AG04449 (cell line): ENCODE measurements around the gene TMEM222.

Experiments
- CTCF ChIA-PET: fragments of 350-600 bp; formaldehyde crosslinking; extraction: SDS; loops from one replicate; lab custom pipeline; 2021; ENCODE audit warnings: antibody characterized with exemption; lab: Yijun Ruan, JAX
- POLR2A ChIA-PET: fragments of 400-600, 350-600 bp; formaldehyde crosslinking; extraction: SDS; loops from one replicate; lab custom pipeline; 2020; ENCODE audit warnings: antibody characterized with exemption, inconsistent platforms; lab: Yijun Ruan, JAX
- DNase-seq: peaks from one replicate; pipeline ENCODE4 v3.0.0-alpha.2; 2010; ENCODE audit warnings: low read depth, low spot score
- H3K4me3 ChIP-seq: 2 replicates; pipeline ENCODE4 v1.5.1; 2011; ENCODE audit warnings: low read depth, mild to moderate bottlenecking, control low read depth, low read length
- TF ChIP-seq, protein P1 (sequence below): IDR thresholded peaks from one replicate; pipeline ENCODE4 v1.5.1; 2011; ENCODE audit warnings: mild to moderate bottlenecking, moderate library complexity, low read length, control low read depth, inconsistent platforms; ENCODE audit not compliant: insufficient read depth; ENCODE audit errors: missing control alignments

Gene TMEM222

DNA sequence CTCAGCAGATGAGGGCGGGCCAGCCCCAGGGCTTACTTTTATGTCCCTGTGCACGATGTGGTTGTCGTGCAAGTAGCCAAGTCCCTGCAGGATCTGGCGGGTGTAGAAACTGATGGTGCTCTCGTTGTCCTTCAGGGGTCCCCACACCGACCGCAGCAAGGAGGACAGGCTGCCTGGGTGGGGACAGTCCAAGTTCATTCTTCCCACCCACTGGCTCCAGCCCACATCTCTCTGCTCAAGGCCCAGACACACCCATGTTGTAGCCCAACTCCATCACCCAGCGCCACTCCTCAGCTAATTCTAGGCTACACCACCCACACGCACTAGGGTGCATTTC is 37.8 kb downstream of the TMEM222 start:
- H3K4me3 ChIP-seq: no peak overlapping the region
- ChIA-PET CTCF (interaction anchor here (1.0 to 12.1 kb wide), 8 partner anchors 6 to 246 kb away, joined by 4 to 187 read pairs (median 42); partner anchors contain the start of genes AHDC1, MAP3K6 and SYTL1), POLR2A (no interaction called here)
- no peak for DNase-seq
- TF ChIP-seq, protein P1, sequence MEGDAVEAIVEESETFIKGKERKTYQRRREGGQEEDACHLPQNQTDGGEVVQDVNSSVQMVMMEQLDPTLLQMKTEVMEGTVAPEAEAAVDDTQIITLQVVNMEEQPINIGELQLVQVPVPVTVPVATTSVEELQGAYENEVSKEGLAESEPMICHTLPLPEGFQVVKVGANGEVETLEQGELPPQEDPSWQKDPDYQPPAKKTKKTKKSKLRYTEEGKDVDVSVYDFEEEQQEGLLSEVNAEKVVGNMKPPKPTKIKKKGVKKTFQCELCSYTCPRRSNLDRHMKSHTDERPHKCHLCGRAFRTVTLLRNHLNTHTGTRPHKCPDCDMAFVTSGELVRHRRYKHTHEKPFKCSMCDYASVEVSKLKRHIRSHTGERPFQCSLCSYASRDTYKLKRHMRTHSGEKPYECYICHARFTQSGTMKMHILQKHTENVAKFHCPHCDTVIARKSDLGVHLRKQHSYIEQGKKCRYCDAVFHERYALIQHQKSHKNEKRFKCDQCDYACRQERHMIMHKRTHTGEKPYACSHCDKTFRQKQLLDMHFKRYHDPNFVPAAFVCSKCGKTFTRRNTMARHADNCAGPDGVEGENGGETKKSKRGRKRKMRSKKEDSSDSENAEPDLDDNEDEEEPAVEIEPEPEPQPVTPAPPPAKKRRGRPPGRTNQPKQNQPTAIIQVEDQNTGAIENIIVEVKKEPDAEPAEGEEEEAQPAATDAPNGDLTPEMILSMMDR: no peak

DNA sequence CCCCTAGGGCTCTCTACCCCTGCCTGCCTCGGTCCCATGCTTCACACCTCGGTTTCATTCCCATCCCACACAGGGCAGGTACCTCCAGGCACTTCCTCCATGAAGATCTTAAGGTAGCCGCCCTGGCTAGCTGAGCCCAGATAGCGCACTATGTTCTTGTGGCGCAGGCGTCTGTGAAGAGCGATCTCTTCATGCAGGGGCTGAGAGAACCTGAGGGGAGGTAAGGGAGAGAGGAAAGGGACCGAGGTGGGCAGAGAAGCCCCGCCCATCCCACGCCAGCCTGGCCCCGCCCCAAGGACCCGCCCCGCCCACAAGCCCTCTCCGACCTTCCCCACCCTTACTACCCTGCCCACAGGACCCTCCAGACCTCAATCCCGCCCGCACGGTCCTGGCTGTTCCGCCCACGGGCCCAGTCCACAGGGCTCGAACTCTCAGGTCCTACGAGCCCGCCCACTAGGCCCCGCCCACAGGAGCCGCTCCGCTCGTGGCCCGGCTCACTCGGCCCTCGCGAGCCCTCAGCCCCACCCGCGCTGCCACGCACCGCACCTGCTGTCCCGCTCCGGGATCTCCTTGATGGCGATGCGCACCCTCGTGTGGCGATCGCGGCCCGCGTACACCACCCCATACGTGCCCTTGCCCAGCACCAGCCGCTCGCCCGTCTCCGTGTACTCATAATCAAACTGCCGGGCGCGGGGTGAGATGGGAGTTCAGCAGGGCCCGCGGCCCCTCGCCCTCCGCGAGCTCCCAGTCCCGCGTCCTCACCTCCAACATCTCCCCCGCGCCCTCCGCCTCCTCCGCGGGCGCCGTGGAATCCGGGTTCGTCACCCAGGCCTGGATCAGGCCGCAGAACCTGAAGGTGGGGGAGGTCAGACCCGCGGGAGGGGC is 38.4 kb downstream of the TMEM222 start:
- TF ChIP-seq, protein P1: no peak
- ChIA-PET CTCF (interaction anchor here (1.0 to 12.1 kb wide), 7 partner anchors 6 to 246 kb away, joined by 4 to 187 read pairs (median 30); partner anchors contain the start of genes AHDC1 and MAP3K6), POLR2A (no interaction called here)
- no peak for DNase-seq
- H3K4me3 ChIP-seq: no peak overlapping the region

DNA sequence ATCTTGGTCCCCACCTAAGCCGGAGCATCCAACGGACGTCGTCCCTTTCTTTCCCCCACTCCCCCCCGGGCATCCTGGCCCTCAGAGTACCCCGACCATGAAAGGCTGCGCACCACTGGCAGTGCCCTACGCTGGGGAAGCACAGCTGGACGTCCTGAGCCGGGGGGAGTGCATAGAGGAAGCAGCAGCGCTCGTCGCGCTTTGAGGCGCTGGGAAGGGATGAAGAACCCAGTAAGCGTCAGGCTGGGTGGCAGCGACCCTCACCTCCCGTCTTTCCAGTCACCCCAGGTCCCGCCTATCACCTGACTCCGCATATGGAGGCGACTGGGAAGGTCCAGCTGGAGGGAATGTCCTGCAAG is 39.1 kb downstream of the TMEM222 start:
- TF ChIP-seq, protein P1: no peak
- CTCF ChIA-PET: interaction anchor here (1.6 to 10.4 kb wide), 3 partner anchors 7 to 28 kb away, joined by 5 to 187 read pairs (median 9); no protein-coding TSS in a partner anchor
- POLR2A ChIA-PET: no interaction called here
- DNase-seq: no peak
- H3K4me3 ChIP-seq: no peak overlapping the region

DNA sequence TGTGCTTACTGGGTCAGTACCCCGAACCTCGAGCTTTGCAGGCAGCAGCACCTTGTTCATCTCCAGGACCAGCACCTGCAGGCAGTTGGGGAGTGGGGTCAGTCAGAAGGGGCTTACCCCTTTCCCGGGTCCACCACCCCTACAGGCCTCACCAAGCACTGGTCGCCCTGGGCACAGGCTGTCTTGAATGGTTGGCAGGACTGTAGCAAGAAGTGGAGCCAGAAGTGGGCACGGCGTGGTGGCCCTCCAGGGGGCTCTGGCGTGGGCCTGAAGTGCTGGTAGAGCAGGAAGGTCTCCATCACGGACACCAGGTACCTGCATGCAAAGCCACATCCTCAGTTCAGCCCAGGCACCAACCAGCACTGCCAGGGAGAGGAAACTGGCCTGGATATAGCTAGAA is 39.6 kb downstream of the TMEM222 start:
- POLR2A ChIA-PET: interaction anchor here (0.6 to 0.7 kb wide), 3 partner anchors 10 to 12 kb away, joined by 3 read pairs; no protein-coding TSS in a partner anchor
- no peak overlapping the region for H3K4me3 ChIP-seq
- CTCF ChIA-PET: interaction anchor here (1.0 to 10.4 kb wide), 8 partner anchors 8 to 246 kb away, joined by 3 to 187 read pairs (median 6); no protein-coding TSS in a partner anchor
- DNase-seq: no peak
- TF ChIP-seq, protein P1: no peak

DNA sequence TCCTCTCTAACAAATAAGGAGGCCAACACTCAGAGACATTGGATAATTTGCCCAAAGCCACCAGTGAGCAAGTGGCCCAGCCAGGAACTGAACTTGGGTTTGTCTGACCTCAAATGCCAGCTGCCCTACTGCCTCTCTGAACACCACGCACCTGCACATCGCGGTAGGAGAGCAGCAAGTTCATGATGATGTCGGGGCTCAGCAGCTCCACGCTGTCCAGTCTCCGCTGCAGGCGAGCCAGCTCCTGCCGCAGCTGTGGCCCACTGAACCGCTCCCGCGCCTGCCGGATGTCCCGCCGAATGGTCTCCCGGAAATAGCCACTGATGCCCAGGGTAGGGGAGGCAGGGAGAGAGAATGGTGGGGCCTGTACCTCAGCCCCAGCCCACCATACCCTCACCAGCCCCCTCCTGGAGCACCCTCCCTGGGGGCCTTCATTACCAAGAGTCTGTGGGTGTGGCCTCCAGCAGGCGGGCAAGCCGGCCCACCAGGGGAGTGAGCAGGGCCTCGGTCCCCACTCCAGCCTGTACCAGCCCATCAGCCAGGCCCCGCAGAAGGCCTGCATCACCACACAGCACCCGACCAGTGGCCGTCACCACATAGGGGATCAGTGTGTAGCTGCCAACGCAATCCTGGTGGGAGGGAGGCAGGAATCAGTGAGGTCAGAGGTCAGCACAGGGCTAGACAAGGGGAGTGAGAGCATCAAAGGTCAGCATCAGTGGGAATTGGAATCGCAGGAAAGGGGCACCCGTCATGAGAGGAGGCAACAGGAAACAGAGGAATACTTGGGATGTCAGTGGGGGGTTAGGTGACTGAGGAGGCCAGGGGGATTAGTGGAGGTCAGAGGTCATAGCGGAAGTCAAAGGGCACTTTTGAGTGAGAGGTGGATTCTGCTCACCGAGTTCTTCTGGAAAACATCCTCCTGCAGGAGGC is 42.1 kb downstream of the TMEM222 start:
- ChIA-PET POLR2A (no interaction called here), CTCF (interaction anchor here (1.4 to 10.4 kb wide), 9 partner anchors 10 to 244 kb away, joined by 3 to 187 read pairs (median 26); partner anchors contain the start of gene GPR3)
- H3K4me3 ChIP-seq: no peak overlapping the region
- no peak for DNase-seq
- TF ChIP-seq, protein P1: no peak
